SK-N-SH treated with all-trans-retinoic acid at 6 μM for 48 hours (cell line): Measurements from ENCODE around the gene TSKU.
"Not testable (repeated sequence)": the region's sequence is repeated elsewhere in the genome, so short reads cannot be mapped to it uniquely, and the experiment has no call there.

Experiments used
- ATAC-seq: fragments of 200-7000 bp; cut with Tn5 transposase; 3 replicates; pipeline ENCODE4 v1.9.1; 2020; ENCODE audit warnings: mild to moderate bottlenecking, moderate library complexity
- ARNTL ChIP-seq: fragments of 450-650 bp; formaldehyde crosslinking; IDR thresholded peaks from 2 replicates; pipeline ENCODE4 v1.5.0; 2020; ENCODE audit warnings: low read depth, mild to moderate bottlenecking, moderate library complexity, borderline replicate concordance
- BACH2 ChIP-seq: fragments of 250-450 bp; sonication (Bioruptor Pico); IDR thresholded peaks from 2 replicates; pipeline ENCODE4 v1.9.0; 2021; ENCODE audit warnings: mild to moderate bottlenecking, borderline replicate concordance
- CREB5 ChIP-seq: fragments of 250-450 bp; sonication (Bioruptor Pico); IDR thresholded peaks from 2 replicates; pipeline ENCODE4 v1.5.1; 2020; ENCODE audit warnings: low read depth, mild to moderate bottlenecking, moderate library complexity
- CSDC2 ChIP-seq: fragments of 250-450 bp; sonication (Bioruptor Pico); IDR thresholded peaks from 2 replicates; pipeline ENCODE4 v1.5.0; 2020; ENCODE audit warnings: mild to moderate bottlenecking, moderate library complexity
- CSRNP3 ChIP-seq: fragments of 250-450 bp; sonication (Bioruptor Pico); IDR thresholded peaks from 2 replicates; pipeline ENCODE4 v1.5.1; 2021; ENCODE audit warnings: mild to moderate bottlenecking, moderate library complexity
- ESRRG ChIP-seq: fragments of 250-450 bp; sonication (Bioruptor Pico); IDR thresholded peaks from 2 replicates; pipeline ENCODE4 v1.6.1; 2021; ENCODE audit warnings: mild to moderate bottlenecking
- GLIS3 ChIP-seq: fragments of 250-450 bp; sonication (Bioruptor Pico); IDR thresholded peaks from 2 replicates; pipeline ENCODE4 v1.5.0; 2020; ENCODE audit warnings: mild to moderate bottlenecking, moderate library complexity
- ISL1 ChIP-seq: fragments of 250-450 bp; sonication (Bioruptor Pico); IDR thresholded peaks from 2 replicates; pipeline ENCODE4 v2.1.2; 2022; ENCODE audit warnings: mild to moderate bottlenecking, moderate library complexity
- OSR1 ChIP-seq: fragments of 250-450 bp; sonication (Bioruptor Pico); IDR thresholded peaks from 2 replicates; pipeline ENCODE4 v1.8.0; 2022; ENCODE audit warnings: moderate library complexity, mild to moderate bottlenecking, inconsistent platforms
- POU6F1 ChIP-seq: fragments of 250-450 bp; sonication (Bioruptor Pico); IDR thresholded peaks from 2 replicates; pipeline ENCODE4 v1.8.0; 2021; ENCODE audit warnings: low read depth, mild to moderate bottlenecking, moderate library complexity, borderline replicate concordance
- PPARA ChIP-seq: fragments of 250-450 bp; sonication (Bioruptor Pico); IDR thresholded peaks from 2 replicates; pipeline ENCODE4 v1.5.0; 2020; ENCODE audit warnings: mild to moderate bottlenecking, borderline replicate concordance
- RARB ChIP-seq: fragments of 250-450 bp; sonication (Bioruptor Pico); IDR thresholded peaks from 2 replicates; pipeline ENCODE4 v1.8.0; 2021; ENCODE audit warnings: mild to moderate bottlenecking, moderate library complexity
- SNAI2 ChIP-seq: fragments of 250-450 bp; sonication (Bioruptor Pico); IDR thresholded peaks from 2 replicates; pipeline ENCODE4 v1.5.0; 2020; ENCODE audit warnings: mild to moderate bottlenecking, moderate library complexity
- TCF4 ChIP-seq: fragments of 250-450 bp; sonication (Bioruptor Pico); IDR thresholded peaks from 2 replicates; pipeline ENCODE4 v1.8.0; 2021; ENCODE audit warnings: mild to moderate bottlenecking, moderate library complexity, borderline replicate concordance
- TOX ChIP-seq: fragments of 250-450 bp; sonication (Bioruptor Pico); IDR thresholded peaks from 2 replicates; pipeline ENCODE4 v1.8.0; 2021; ENCODE audit warnings: mild to moderate bottlenecking, moderate library complexity, borderline replicate concordance
- TSHZ2 ChIP-seq: fragments of 250-450 bp; sonication (Bioruptor Pico); IDR thresholded peaks from 2 replicates; pipeline ENCODE4 v1.5.0; 2020; ENCODE audit warnings: mild to moderate bottlenecking, moderate library complexity
- ZC3H10 ChIP-seq: fragments of 250-450 bp; sonication (Bioruptor Pico); IDR thresholded peaks from 2 replicates; pipeline ENCODE4 v1.5.1; 2021; ENCODE audit warnings: mild to moderate bottlenecking, moderate library complexity
- ZFP3 ChIP-seq: fragments of 250-450 bp; sonication (Bioruptor Pico); IDR thresholded peaks from 2 replicates; pipeline ENCODE4 v1.5.0; 2020; ENCODE audit warnings: mild to moderate bottlenecking, moderate library complexity
- ZFP30 ChIP-seq: fragments of 450-650 bp; formaldehyde crosslinking; IDR thresholded peaks from 2 replicates; pipeline ENCODE4 v1.5.0; 2022; ENCODE audit warnings: mild to moderate bottlenecking, moderate library complexity
- ZNF565 ChIP-seq: fragments of 450-650 bp; formaldehyde crosslinking; conservative IDR thresholded peaks from 2 replicates; pipeline ENCODE4 v1.5.0; 2020; ENCODE audit warnings: low read depth, mild to moderate bottlenecking, moderate library complexity
- ZNF70 ChIP-seq: fragments of 450-650 bp; formaldehyde crosslinking; IDR thresholded peaks from 2 replicates; pipeline ENCODE4 v1.5.0; 2020; ENCODE audit warnings: mild to moderate bottlenecking, moderate library complexity
- ZNF8 ChIP-seq: fragments of 450-650 bp; formaldehyde crosslinking; IDR thresholded peaks from 2 replicates; pipeline ENCODE4 v1.5.0; 2020; ENCODE audit warnings: mild to moderate bottlenecking, moderate library complexity
- TF ChIP-seq, protein P1 (sequence below): fragments of 250-450 bp; sonication (Bioruptor Pico); IDR thresholded peaks from 2 replicates; pipeline ENCODE4 v1.8.0; 2020; ENCODE audit warnings: mild to moderate bottlenecking, moderate library complexity, borderline replicate concordance

The TSKU gene

DNA sequence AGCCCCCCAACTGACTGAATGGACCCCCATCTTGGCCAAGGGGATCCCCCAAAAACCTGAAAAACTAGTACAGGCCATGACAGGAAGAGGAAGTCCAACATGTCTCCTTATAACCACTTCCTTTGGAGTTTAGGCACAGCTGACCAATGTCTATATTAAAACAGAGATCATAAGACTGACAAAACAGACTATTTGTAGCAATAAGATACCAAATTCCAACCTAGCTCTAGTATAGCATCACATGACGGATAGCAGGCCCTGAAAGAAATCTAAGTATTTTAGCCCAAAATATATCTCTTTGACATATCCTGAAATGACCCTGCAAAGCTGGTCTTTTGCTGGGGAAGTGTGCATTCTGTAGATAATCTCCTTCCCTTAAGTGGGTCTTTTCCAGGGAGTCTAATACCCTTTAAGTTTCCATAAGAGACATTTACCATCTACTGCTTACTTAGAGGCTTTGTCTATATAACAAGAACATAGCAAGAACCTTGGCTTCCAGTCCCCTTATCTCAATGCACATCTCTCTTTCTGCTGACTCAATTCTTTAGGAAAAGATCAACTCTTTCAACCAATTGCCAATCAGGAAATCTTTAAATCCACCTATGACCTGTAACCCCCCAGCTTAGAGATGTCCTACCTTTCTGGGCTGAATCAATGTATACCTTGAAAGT lies 42.7 kb downstream of the TSKU start:
- no peak for ATAC-seq
- TF ChIP-seq TCF4 (CRISPR knock-in tag): no peak
- TF ChIP-seq ZNF8 (CRISPR knock-in tag): no peak
- TF ChIP-seq BACH2 (CRISPR knock-in tag): no peak
- no peak for TF ChIP-seq POU6F1 (CRISPR knock-in tag)
- TF ChIP-seq CREB5 (CRISPR knock-in tag): no peak
- no peak for TF ChIP-seq ZNF565
- no peak for TF ChIP-seq TOX
- no peak for TF ChIP-seq ZFP30 (CRISPR knock-in tag)
- no peak for TF ChIP-seq ESRRG

- ATAC-seq: not testable (repeated sequence)
Measured at GRCh38 chr11:76826508-76826907, 43.4 kb downstream of the TSKU start.

DNA sequence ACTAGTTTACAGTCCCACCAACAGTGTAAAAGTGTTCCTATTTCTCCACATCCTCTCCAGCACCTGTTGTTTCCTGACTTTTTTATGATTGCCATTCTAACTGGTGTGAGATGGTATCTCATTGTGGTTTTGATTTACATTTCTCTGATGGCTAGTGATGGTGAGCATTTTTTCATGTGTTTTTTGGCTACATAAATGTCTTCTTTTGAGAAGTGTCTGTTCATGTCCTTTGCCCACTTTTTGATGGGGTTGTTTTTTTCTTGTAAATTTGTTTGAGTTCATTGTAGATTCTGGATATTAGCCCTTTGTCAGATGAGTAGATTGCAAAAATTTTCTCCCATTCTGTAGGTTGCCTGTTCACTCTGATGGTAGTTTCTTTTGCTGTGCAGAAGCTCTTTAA lies 43.8 kb downstream of the TSKU start:
- ATAC-seq: not testable (repeated sequence)

DNA sequence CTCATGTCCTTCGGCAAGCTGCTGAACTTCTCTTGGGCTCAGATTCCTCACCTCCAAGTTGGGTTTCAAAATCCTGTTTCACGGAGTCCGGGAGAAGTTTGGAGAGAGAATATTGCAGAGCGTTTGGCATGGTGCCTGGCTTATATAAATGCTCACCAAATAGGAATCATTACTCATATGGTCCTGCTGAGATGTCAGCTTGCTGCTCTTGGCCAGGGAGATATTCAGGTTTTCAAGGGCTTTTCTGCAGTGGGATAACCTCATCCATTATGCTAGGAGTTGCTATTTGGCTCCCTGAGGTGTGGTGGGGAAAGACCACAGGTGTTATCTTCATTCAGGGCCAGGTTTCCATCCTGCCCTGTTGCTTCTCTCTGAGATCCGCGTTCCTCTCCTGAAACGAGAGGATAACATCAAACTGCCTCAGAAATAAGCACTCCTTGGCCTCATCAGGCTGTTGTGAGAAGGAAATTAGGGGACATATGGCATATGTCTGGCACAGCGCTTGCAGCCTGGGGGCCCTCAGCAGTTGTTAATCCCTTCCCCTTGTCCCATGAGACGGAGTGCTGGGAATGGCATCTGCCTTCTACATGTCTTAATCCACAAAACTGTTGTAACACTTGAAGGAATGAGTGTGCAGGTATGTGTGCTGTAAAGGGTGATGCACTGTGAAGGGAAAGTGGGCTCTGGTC lies 47.6 kb downstream of the TSKU start:
- peak; percentile 44; the same call in 2 of the 3 replicates for ATAC-seq
- TF ChIP-seq TCF4 (CRISPR knock-in tag) (peak; percentile 23; the same call in 1 of the 2 replicates), TOX (no peak)

- no peak for ATAC-seq
- TF ChIP-seq ZNF70: no peak
- TF ChIP-seq GLIS3 (CRISPR knock-in tag): no peak
- TF ChIP-seq PPARA (CRISPR knock-in tag): no peak
- no peak for TF ChIP-seq OSR1
- no peak for TF ChIP-seq RARB (CRISPR knock-in tag)
- TF ChIP-seq TSHZ2 (CRISPR knock-in tag): no peak
- no peak for TF ChIP-seq CSRNP3
- no peak for TF ChIP-seq ZFP3 (CRISPR knock-in tag)
- no peak for TF ChIP-seq TCF4 (CRISPR knock-in tag)
- TF ChIP-seq ZC3H10 (CRISPR knock-in tag): no peak
- TF ChIP-seq ESRRG: no peak
- no peak for TF ChIP-seq CSDC2
- TF ChIP-seq SNAI2: no peak
- no peak for TF ChIP-seq ARNTL
- no peak for TF ChIP-seq POU6F1 (CRISPR knock-in tag)
- no peak for TF ChIP-seq ZNF8 (CRISPR knock-in tag)
- TF ChIP-seq TOX: no peak
- no peak for TF ChIP-seq ISL1
- TF ChIP-seq, protein P1, sequence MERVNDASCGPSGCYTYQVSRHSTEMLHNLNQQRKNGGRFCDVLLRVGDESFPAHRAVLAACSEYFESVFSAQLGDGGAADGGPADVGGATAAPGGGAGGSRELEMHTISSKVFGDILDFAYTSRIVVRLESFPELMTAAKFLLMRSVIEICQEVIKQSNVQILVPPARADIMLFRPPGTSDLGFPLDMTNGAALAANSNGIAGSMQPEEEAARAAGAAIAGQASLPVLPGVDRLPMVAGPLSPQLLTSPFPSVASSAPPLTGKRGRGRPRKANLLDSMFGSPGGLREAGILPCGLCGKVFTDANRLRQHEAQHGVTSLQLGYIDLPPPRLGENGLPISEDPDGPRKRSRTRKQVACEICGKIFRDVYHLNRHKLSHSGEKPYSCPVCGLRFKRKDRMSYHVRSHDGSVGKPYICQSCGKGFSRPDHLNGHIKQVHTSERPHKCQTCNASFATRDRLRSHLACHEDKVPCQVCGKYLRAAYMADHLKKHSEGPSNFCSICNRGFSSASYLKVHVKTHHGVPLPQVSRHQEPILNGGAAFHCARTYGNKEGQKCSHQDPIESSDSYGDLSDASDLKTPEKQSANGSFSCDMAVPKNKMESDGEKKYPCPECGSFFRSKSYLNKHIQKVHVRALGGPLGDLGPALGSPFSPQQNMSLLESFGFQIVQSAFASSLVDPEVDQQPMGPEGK (CRISPR knock-in tag): no peak
Measured at GRCh38 chr11:76831686-76832310, 48.6 kb downstream of the TSKU start.
